Neural cell (in vitro differentiated cells): ENCODE measurements around the gene DIS3L2. TPM values are rescaled to one million over a fixed set of nuclear protein-coding genes. Genes with fewer than 3 reads are reported as not detected.

Source experiments
- H2AFZ ChIP-seq: fragments of 200-600, 300-800 bp; sonication (generic), shearing (Covaris generic); 2 replicates; pipeline ENCODE4 v1.6.0; 2014; ENCODE audit warnings: low read depth, mild to moderate bottlenecking, antibody characterized with exemption, low read length, moderate library complexity
- H3F3A ChIP-seq: fragments of 200-600 bp; shearing (Covaris generic); 2 replicates; pipeline ENCODE4 v1.6.1; 2016; ENCODE audit warnings: mild to moderate bottlenecking, moderate library complexity, mixed read lengths, antibody characterized with exemption, low read length; ENCODE audit not compliant: insufficient read depth, poor library complexity, severe bottlenecking
- H3K27ac ChIP-seq: fragments of 200-600, 300-800 bp; sonication (generic), shearing (Covaris generic); 2 replicates; pipeline ENCODE4 v1.5.1; 2014; ENCODE audit warnings: mild to moderate bottlenecking, low read length, moderate library complexity
- H3K27me3 ChIP-seq: fragments of 300-800, 200-600 bp; sonication (generic), shearing (Covaris generic); 2 replicates; pipeline ENCODE4 v1.6.0; 2014; ENCODE audit warnings: mild to moderate bottlenecking, low read depth, low read length, moderate library complexity; ENCODE audit not compliant: insufficient read depth
- H3K36me3 ChIP-seq: fragments of 300-800, 200-600 bp; sonication (generic), shearing (Covaris generic); 2 replicates; pipeline ENCODE4 v1.5.1; 2014; ENCODE audit warnings: mild to moderate bottlenecking, antibody characterized with exemption, low read length, moderate library complexity; ENCODE audit not compliant: insufficient read depth
- H3K4me2 ChIP-seq: fragments of 300-800, 200-600 bp; sonication (generic), shearing (Covaris generic); 2 replicates; pipeline ENCODE4 v1.6.0; 2014; ENCODE audit warnings: mild to moderate bottlenecking, low read length
- H3K4me3 ChIP-seq: fragments of 300-800, 200-600 bp; sonication (generic), shearing (Covaris generic); 2 replicates; pipeline ENCODE4 v1.5.1; 2014; ENCODE audit warnings: mild to moderate bottlenecking, low read length, moderate library complexity
- H3K79me2 ChIP-seq: fragments of 200-600 bp; shearing (Covaris generic); replicated peaks from 2 replicates; pipeline ENCODE4 v1.6.0; 2014; ENCODE audit warnings: mild to moderate bottlenecking, low read length, moderate library complexity; ENCODE audit not compliant: insufficient read depth
- H3K9ac ChIP-seq: fragments of 300-800, 200-600 bp; sonication (generic), shearing (Covaris generic); 2 replicates; pipeline ENCODE4 v1.6.1; 2016; ENCODE audit warnings: mild to moderate bottlenecking, low read length, mixed read lengths
- H3K9me2 ChIP-seq: fragments of 200-600 bp; shearing (Covaris generic); 2 replicates; pipeline ENCODE4 v1.6.1; 2016; ENCODE audit warnings: mild to moderate bottlenecking, low read length, mixed read lengths; ENCODE audit not compliant: insufficient read depth
- H3K9me3 ChIP-seq: fragments of 200-600, 300-800 bp; sonication (generic), shearing (Covaris generic); 2 replicates; pipeline ENCODE4 v1.6.1; 2016; ENCODE audit warnings: mild to moderate bottlenecking, mixed run types, low read length, moderate library complexity, mixed read lengths
- H4K20me1 ChIP-seq: fragments of 200-600 bp; shearing (Covaris generic); 2 replicates; pipeline ENCODE4 v1.6.1; 2016; ENCODE audit warnings: mild to moderate bottlenecking, mixed run types; ENCODE audit not compliant: insufficient read depth
- EP300 ChIP-seq: fragments of 450-650 bp; conservative IDR thresholded peaks from 2 replicates; pipeline ENCODE4 v1.6.1; 2014; ENCODE audit warnings: antibody characterized with exemption, mild to moderate bottlenecking, moderate library complexity; ENCODE audit not compliant: poor library complexity, severe bottlenecking
- EZH2 ChIP-seq: fragments of 200-600, 300-800 bp; shearing (Covaris generic), sonication (generic); IDR thresholded peaks from 2 replicates; pipeline ENCODE4 v1.6.1; 2014; ENCODE audit warnings: antibody characterized with exemption, low read length, borderline replicate concordance, mild to moderate bottlenecking; ENCODE audit not compliant: insufficient read depth, poor library complexity, severe bottlenecking
- MXI1 ChIP-seq: fragments of 450-650 bp; conservative IDR thresholded peaks from 2 replicates; pipeline ENCODE4 v1.6.1; 2014; ENCODE audit warnings: antibody characterized with exemption, mild to moderate bottlenecking; ENCODE audit not compliant: poor library complexity, severe bottlenecking
- POLR2AphosphoS5 ChIP-seq: IDR thresholded peaks from 2 replicates; pipeline ENCODE4 v1.6.1; 2012
- RAD21 ChIP-seq: fragments of 450-650 bp; conservative IDR thresholded peaks from 2 replicates; pipeline ENCODE4 v1.6.1; 2014; ENCODE audit warnings: antibody characterized with exemption, mild to moderate bottlenecking, moderate library complexity
- SMC3 ChIP-seq: fragments of 450-650 bp; conservative IDR thresholded peaks from 2 replicates; pipeline ENCODE4 v1.6.1; 2014; ENCODE audit warnings: antibody characterized with exemption, mild to moderate bottlenecking, moderate library complexity; ENCODE audit not compliant: poor library complexity
- TAF1 ChIP-seq: IDR thresholded peaks from 2 replicates; pipeline ENCODE4 v1.6.1; 2012; ENCODE audit warnings: low read depth
- polyA plus RNA-seq: library from polyadenylated mRNA; depleted of rRNA; stranded (reverse); fragments of >200 nt; gene quantifications from 2 replicates; pipeline ENCODE4 v1.2.3, GENCODE V29; 2014
- TF ChIP-seq, protein P1 (sequence below): fragments of 450-650 bp; IDR thresholded peaks from 2 replicates; pipeline ENCODE4 v1.5.1; 2014; ENCODE audit warnings: antibody characterized with exemption, mild to moderate bottlenecking, moderate library complexity; ENCODE audit not compliant: poor library complexity, severe bottlenecking
- TF ChIP-seq, protein P2 (sequence below): IDR thresholded peaks from 2 replicates; pipeline ENCODE4 v1.6.1; 2012; ENCODE audit warnings: borderline replicate concordance

The DIS3L2 gene
- polyA plus RNA-seq, 1 donor from 2014 or later, result 20.0 TPM

- no peaks in the 10 kb centered on the region for H3K27me3 ChIP-seq
- no peak overlapping the region for H3K4me2 ChIP-seq
- H4K20me1 ChIP-seq, result no peaks in the 10 kb centered on the region
- H3K9ac ChIP-seq, result no peak overlapping the region
- H3K4me3 ChIP-seq, result no peak overlapping the region
- TF ChIP-seq TAF1 (no peak), RAD21 (no peak), EP300 (no peak), EZH2 (no peak), SMC3 (no peak), MXI1 (no peak), POLR2AphosphoS5 (no peak)
- TF ChIP-seq, protein P1, sequence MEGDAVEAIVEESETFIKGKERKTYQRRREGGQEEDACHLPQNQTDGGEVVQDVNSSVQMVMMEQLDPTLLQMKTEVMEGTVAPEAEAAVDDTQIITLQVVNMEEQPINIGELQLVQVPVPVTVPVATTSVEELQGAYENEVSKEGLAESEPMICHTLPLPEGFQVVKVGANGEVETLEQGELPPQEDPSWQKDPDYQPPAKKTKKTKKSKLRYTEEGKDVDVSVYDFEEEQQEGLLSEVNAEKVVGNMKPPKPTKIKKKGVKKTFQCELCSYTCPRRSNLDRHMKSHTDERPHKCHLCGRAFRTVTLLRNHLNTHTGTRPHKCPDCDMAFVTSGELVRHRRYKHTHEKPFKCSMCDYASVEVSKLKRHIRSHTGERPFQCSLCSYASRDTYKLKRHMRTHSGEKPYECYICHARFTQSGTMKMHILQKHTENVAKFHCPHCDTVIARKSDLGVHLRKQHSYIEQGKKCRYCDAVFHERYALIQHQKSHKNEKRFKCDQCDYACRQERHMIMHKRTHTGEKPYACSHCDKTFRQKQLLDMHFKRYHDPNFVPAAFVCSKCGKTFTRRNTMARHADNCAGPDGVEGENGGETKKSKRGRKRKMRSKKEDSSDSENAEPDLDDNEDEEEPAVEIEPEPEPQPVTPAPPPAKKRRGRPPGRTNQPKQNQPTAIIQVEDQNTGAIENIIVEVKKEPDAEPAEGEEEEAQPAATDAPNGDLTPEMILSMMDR, result no peak
- TF ChIP-seq, protein P2, sequence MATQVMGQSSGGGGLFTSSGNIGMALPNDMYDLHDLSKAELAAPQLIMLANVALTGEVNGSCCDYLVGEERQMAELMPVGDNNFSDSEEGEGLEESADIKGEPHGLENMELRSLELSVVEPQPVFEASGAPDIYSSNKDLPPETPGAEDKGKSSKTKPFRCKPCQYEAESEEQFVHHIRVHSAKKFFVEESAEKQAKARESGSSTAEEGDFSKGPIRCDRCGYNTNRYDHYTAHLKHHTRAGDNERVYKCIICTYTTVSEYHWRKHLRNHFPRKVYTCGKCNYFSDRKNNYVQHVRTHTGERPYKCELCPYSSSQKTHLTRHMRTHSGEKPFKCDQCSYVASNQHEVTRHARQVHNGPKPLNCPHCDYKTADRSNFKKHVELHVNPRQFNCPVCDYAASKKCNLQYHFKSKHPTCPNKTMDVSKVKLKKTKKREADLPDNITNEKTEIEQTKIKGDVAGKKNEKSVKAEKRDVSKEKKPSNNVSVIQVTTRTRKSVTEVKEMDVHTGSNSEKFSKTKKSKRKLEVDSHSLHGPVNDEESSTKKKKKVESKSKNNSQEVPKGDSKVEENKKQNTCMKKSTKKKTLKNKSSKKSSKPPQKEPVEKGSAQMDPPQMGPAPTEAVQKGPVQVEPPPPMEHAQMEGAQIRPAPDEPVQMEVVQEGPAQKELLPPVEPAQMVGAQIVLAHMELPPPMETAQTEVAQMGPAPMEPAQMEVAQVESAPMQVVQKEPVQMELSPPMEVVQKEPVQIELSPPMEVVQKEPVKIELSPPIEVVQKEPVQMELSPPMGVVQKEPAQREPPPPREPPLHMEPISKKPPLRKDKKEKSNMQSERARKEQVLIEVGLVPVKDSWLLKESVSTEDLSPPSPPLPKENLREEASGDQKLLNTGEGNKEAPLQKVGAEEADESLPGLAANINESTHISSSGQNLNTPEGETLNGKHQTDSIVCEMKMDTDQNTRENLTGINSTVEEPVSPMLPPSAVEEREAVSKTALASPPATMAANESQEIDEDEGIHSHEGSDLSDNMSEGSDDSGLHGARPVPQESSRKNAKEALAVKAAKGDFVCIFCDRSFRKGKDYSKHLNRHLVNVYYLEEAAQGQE, result no peak
- no peak overlapping the region for H3K27ac ChIP-seq
- H3K9me2 ChIP-seq, result no peaks in the 10 kb centered on the region
- no peak overlapping the region for H2AFZ ChIP-seq
- no peaks in the 10 kb centered on the region for H3K9me3 ChIP-seq
- no peaks in the 10 kb centered on the region for H3F3A ChIP-seq
- no peaks in the 10 kb centered on the region for H3K79me2 ChIP-seq
- no peaks in the 10 kb centered on the region for H3K36me3 ChIP-seq
Observed at GRCh38 chr2:232269867-232270266, 308.4 kb downstream of the DIS3L2 start.

DNA sequence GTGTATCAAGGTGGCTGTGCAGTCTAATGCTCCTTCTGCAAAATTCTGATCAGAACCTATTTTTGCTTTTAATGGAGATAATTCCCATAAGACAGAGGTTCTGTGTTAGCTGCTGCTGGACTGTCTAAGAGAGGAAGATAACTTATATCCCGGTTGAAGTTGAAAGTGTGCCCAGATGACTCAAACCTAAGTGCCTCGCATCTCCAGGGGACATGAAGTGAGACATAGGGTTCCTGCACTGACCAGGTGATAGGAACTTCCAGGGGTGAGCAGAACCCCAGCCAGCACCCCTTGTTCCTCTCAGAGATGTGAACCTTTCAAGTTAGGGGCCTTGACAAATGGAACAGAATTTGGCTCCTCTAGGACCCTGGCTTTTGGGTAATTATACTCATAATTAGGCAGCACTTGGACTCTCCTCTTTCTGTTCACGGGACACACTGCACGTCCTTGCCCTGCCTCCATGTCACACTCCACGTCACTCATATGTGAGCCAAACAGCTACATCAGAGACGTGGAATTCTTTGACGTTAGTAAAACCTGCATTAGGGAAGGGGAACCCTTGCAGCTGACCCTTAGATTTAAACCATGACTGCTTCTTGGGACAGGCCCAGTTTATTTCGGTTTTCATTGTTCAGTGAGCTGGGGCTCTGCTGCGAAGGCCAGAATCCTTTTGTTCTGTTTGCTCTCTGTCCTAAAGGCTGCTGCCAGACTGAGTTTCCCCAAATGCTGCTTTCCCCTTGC, 312.6 kb downstream of the DIS3L2 start:
- Histone ChIP-seq H3K36me3 (no peaks in the 10 kb centered on the region), H2AFZ (no peak overlapping the region), H4K20me1 (no peaks in the 10 kb centered on the region), H3K4me3 (no peak overlapping the region), H3K9me3 (no peaks in the 10 kb centered on the region), H3F3A (no peaks in the 10 kb centered on the region), H3K79me2 (no peaks in the 10 kb centered on the region), H3K27ac (no peak overlapping the region), H3K9ac (no peak overlapping the region), H3K4me2 (no peak overlapping the region), H3K27me3 (no peaks in the 10 kb centered on the region), H3K9me2 (no peaks in the 10 kb centered on the region)
- TF ChIP-seq, protein P2, result no peak
- TF ChIP-seq RAD21 (no peak), EP300 (no peak), MXI1 (no peak), POLR2AphosphoS5 (no peak), EZH2 (no peak), SMC3 (no peak), TAF1 (no peak)
- TF ChIP-seq, protein P1, result no peak
